H1 (cell line): Measurements from ENCODE around the gene C1S. TPM values are rescaled to one million over a fixed set of nuclear protein-coding genes. Genes with fewer than 3 reads are reported as not detected.
A peak's percentile ranks its signal among the peaks of the same experiment; 100 is the strongest.

Experiments used
- CTCF ChIA-PET: fragments of 300-600 bp; sonication (Branson Sonifier 250); formaldehyde crosslinking; loops from one replicate; lab custom pipeline; 2021; ENCODE audit not compliant: partially characterized antibody; lab: Charles Lee
- POLR2A ChIA-PET: fragments of 300-600 bp; sonication (Branson Sonifier 250); formaldehyde crosslinking; loops from one replicate; lab custom pipeline; 2021; ENCODE audit warnings: inconsistent platforms; ENCODE audit not compliant: partially characterized antibody; lab: Charles Lee
- DNase-seq, 2 experiments: peaks; one replicate each; pipeline versions ENCODE4 v3.0.0 to v3.0.0-alpha.2; 2010 to 2022; ENCODE audit warnings: low spot score in 2 of 2, low read depth in 1 of 2, mixed read lengths in 1 of 2
- FAIRE-seq: peaks from 2 replicates; lab custom pipeline; 2011; peaks lifted over from hg19 to GRCh38; lab: Jason Lieb, UNC
- H2AFZ ChIP-seq: 2 replicates; pipeline ENCODE4 v1.8.1; 2012; ENCODE audit warnings: low read length, inconsistent platforms
- H2AK5ac ChIP-seq: 2 replicates; pipeline ENCODE4 v1.6.1; 2013; ENCODE audit warnings: low read depth, low read length
- H2BK120ac ChIP-seq: replicated peaks from 2 replicates; pipeline ENCODE3; 2013; ENCODE audit warnings: low read depth, low read length, inconsistent platforms
- H2BK12ac ChIP-seq: 2 replicates; pipeline ENCODE4 v1.6.1; 2013; ENCODE audit warnings: low read depth, low read length
- H2BK15ac ChIP-seq: 2 replicates; pipeline ENCODE4 v1.6.1; 2013; ENCODE audit warnings: low read length
- H2BK20ac ChIP-seq: 2 replicates; pipeline ENCODE4 v1.6.1; 2013; ENCODE audit warnings: low read length
- H2BK5ac ChIP-seq: 2 replicates; pipeline ENCODE4 v1.6.1; 2013; ENCODE audit warnings: low read depth, low read length
- H3K14ac ChIP-seq: 2 replicates; pipeline ENCODE4 v1.6.1; 2013; ENCODE audit warnings: inconsistent platforms; ENCODE audit not compliant: insufficient read length
- H3K18ac ChIP-seq: 2 replicates; pipeline ENCODE4 v1.6.1; 2013; ENCODE audit warnings: low read length; ENCODE audit errors: extremely low read depth
- H3K23ac ChIP-seq: 2 replicates; pipeline ENCODE4 v1.6.1; 2013; ENCODE audit warnings: inconsistent platforms; ENCODE audit not compliant: insufficient read length
- H3K23me2 ChIP-seq: 2 replicates; pipeline ENCODE4 v1.6.1; 2013; ENCODE audit warnings: low read depth, low read length
- H3K27ac ChIP-seq: 2 replicates; pipeline ENCODE4 v1.6.1; 2011; ENCODE audit warnings: low read depth, low read length, inconsistent platforms
- H3K27me3 ChIP-seq, 4 experiments: replicated peaks in 1 of 4; 1 replicate in 1 of 4; 2 replicates in 3 of 4; pipeline versions ENCODE4 v1.6.1 to v1.8.1; 2011 to 2013; ENCODE audit warnings: low read length in 3 of 4, mild to moderate bottlenecking in 3 of 4, inconsistent platforms in 2 of 4, mixed read lengths in 2 of 4, moderate library complexity in 1 of 4; ENCODE audit not compliant: control insufficient read depth in 3 of 4, insufficient read depth in 3 of 4; ENCODE audit errors: extremely low read depth in 1 of 4
- H3K36me3 ChIP-seq, 4 experiments: 2 replicates each; pipeline versions ENCODE4 v1.6.1 to v1.8.1; 2011 to 2013; ENCODE audit warnings: mild to moderate bottlenecking in 4 of 4, low read length in 3 of 4, moderate library complexity in 2 of 4, control low read depth in 1 of 4, inconsistent platforms in 1 of 4; ENCODE audit not compliant: insufficient read depth in 4 of 4, control insufficient read depth in 2 of 4
- H3K4ac ChIP-seq: replicated peaks from 2 replicates; pipeline ENCODE3; 2013; ENCODE audit warnings: low read length, low read depth, mixed read lengths, inconsistent platforms; ENCODE audit not compliant: insufficient read length
- H3K4me1 ChIP-seq, 4 experiments: replicated peaks in 1 of 4; 1 replicate in 1 of 4; 2 replicates in 3 of 4; pipeline versions ENCODE4 v1.6.1 to v1.8.1; 2011 to 2013; ENCODE audit warnings: low read length in 3 of 4, inconsistent platforms in 2 of 4, mixed read lengths in 1 of 4; ENCODE audit not compliant: insufficient read depth in 4 of 4, control insufficient read depth in 3 of 4
- H3K4me2 ChIP-seq, 2 experiments: 2 replicates each; pipeline versions ENCODE4 v1.6.1 to v1.8.1; 2011 to 2013; ENCODE audit warnings: low read depth in 2 of 2, low read length in 2 of 2, control low read depth in 1 of 2, inconsistent platforms in 1 of 2, mild to moderate bottlenecking in 1 of 2; ENCODE audit not compliant: insufficient read depth in 1 of 2
- H3K4me3 ChIP-seq, 4 experiments: fragments of 200-600, 300-600 bp in 1 of 4; sonication (generic), shearing (Covaris generic), sonication (Bioruptor Twin) in 1 of 4; 2 replicates each; pipeline versions ENCODE4 v1.5.1 to v1.8.1; 2011 to 2016; ENCODE audit warnings: low read length in 4 of 4, low read depth in 3 of 4, control low read depth in 2 of 4, inconsistent platforms in 2 of 4, mild to moderate bottlenecking in 2 of 4, mixed read lengths in 1 of 4, moderate library complexity in 1 of 4; ENCODE audit not compliant: insufficient read depth in 2 of 4; ENCODE audit errors: extremely low read depth in 1 of 4
- H3K56ac ChIP-seq: replicated peaks from 2 replicates; pipeline ENCODE3; 2013; ENCODE audit warnings: low read depth, mild to moderate bottlenecking, mixed read lengths, low read length, inconsistent platforms; ENCODE audit not compliant: insufficient read length
- H3K79me1 ChIP-seq: 2 replicates; pipeline ENCODE4 v1.6.1; 2013; ENCODE audit warnings: low read depth, low read length, control low read depth
- H3K79me2 ChIP-seq, 2 experiments: 2 replicates each; pipeline versions ENCODE4 v1.6.1 to v1.8.1; 2012 to 2013; ENCODE audit warnings: low read length in 2 of 2, mild to moderate bottlenecking in 2 of 2, inconsistent platforms in 1 of 2; ENCODE audit not compliant: insufficient read depth in 2 of 2, control insufficient read depth in 1 of 2
- H3K9ac ChIP-seq, 4 experiments: replicated peaks in 1 of 4; 1 replicate in 1 of 4; 2 replicates in 3 of 4; pipeline versions ENCODE4 v1.6.1 to v1.8.1; 2011 to 2013; ENCODE audit warnings: low read depth in 3 of 4, low read length in 3 of 4, control low read depth in 2 of 4, mild to moderate bottlenecking in 2 of 4, moderate library complexity in 2 of 4, inconsistent platforms in 1 of 4; ENCODE audit errors: extremely low read depth in 1 of 4
- H3K9me3 ChIP-seq, 2 experiments: 2 replicates each; pipeline versions ENCODE4 v1.6.1 to v1.8.1; 2012 to 2013; ENCODE audit warnings: mild to moderate bottlenecking in 2 of 2, moderate library complexity in 2 of 2, control low read depth in 1 of 2, inconsistent platforms in 1 of 2, low read depth in 1 of 2, low read length in 1 of 2, mixed read lengths in 1 of 2; ENCODE audit not compliant: insufficient read depth in 2 of 2
- H4K20me1 ChIP-seq, 2 experiments: replicated peaks in 1 of 2; 2 replicates each; pipeline versions ENCODE3 to v1.8.1; 2011 to 2013; ENCODE audit warnings: inconsistent platforms in 2 of 2, low read length in 2 of 2, mild to moderate bottlenecking in 1 of 2; ENCODE audit not compliant: insufficient read depth in 2 of 2, control insufficient read depth in 1 of 2
- H4K5ac ChIP-seq: 2 replicates; pipeline ENCODE4 v1.6.1; 2013; ENCODE audit warnings: low read length, low read depth, mixed read lengths, inconsistent platforms; ENCODE audit not compliant: insufficient read length
- H4K8ac ChIP-seq: 2 replicates; pipeline ENCODE4 v1.8.0; 2013; ENCODE audit warnings: mild to moderate bottlenecking, moderate library complexity, low read length, inconsistent platforms; ENCODE audit not compliant: insufficient read depth; ENCODE audit errors: extremely low read depth
- H4K91ac ChIP-seq: replicated peaks from 2 replicates; pipeline ENCODE3; 2013; ENCODE audit warnings: low read length, mixed read lengths, inconsistent platforms; ENCODE audit not compliant: insufficient read length
- CEBPB ChIP-seq: IDR thresholded peaks from 2 replicates; pipeline ENCODE4 v1.6.1; 2012; ENCODE audit warnings: low read depth, low read length
- EZH2 ChIP-seq: fragments of 200-600 bp; sonication (generic); IDR thresholded peaks from 2 replicates; pipeline ENCODE4 v1.7.1; 2012; ENCODE audit warnings: low read depth, mild to moderate bottlenecking, moderate library complexity, low read length, inconsistent platforms; ENCODE audit not compliant: severe bottlenecking
- HDAC6 ChIP-seq: IDR thresholded peaks from one replicate; pipeline ENCODE4 v1.7.1; 2012; ENCODE audit warnings: low read depth, mild to moderate bottlenecking, inconsistent platforms, low read length, moderate library complexity
- MAX ChIP-seq: IDR thresholded peaks from 2 replicates; pipeline ENCODE4 v1.6.1; 2012; ENCODE audit warnings: inconsistent platforms
- RNF2 ChIP-seq: fragments of 200-900, 300-1000 bp; sonication (generic); IDR thresholded peaks from 2 replicates; pipeline ENCODE4 v1.7.1; 2016; ENCODE audit warnings: borderline replicate concordance, low read depth, mild to moderate bottlenecking, antibody characterized with exemption, low read length; ENCODE audit not compliant: poor library complexity, severe bottlenecking; ENCODE audit errors: missing control alignments
- TAF7 ChIP-seq: optimal IDR thresholded peaks from 2 replicates; pipeline ENCODE3; 2011; ENCODE audit warnings: low read depth, mild to moderate bottlenecking, inconsistent platforms, low read length, moderate library complexity, borderline replicate concordance
- TBP ChIP-seq: IDR thresholded peaks from 2 replicates; pipeline ENCODE4 v1.6.1; 2011; ENCODE audit warnings: low read depth, low read length, improper control_type of control experiment
- USF2 ChIP-seq: IDR thresholded peaks from 2 replicates; pipeline ENCODE4 v1.6.1; 2011; ENCODE audit warnings: low read length, improper control_type of control experiment
- WGBS, 2 experiments: shearing (Covaris generic) in 1 of 2; methylation state at CpG; one replicate each; pipeline versions ENCODE4 v1.1.6 to v1.1.7; 2013 to 2015; ENCODE audit warnings: low lambda C conversion rate in 2 of 2, mixed read lengths in 2 of 2, inconsistent platforms in 1 of 2, low coverage in 1 of 2, missing lambda C conversion rate in 1 of 2; ENCODE audit not compliant: insufficient replicate concordance in 2 of 2, insufficient coverage in 1 of 2, insufficient read length in 1 of 2; ENCODE audit errors: extremely low coverage in 1 of 2, missing lambda C conversion rate in 1 of 2; 5-methylcytosine and 5-hydroxymethylcytosine counted together
- polyA plus RNA-seq, 7 experiments: library from polyadenylated mRNA; depleted of rRNA in 3 of 7; stranded (reverse) in 5 of 7; unstranded in 2 of 7; fragments of >200 nt in 5 of 7; fragments of 200-250 nt in 2 of 7; gene quantifications; 1 replicate in 5 of 7; 2 replicates in 1 of 7; 4 replicates in 1 of 7; pipeline versions ENCODE4 v1.2.1 to v1.2.3, GENCODE V29; 2011 to 2013; ENCODE audit warnings: missing spikeins in 2 of 7, mixed read lengths in 2 of 7
- total RNA-seq: library from RNA; stranded (reverse); fragmentation: NEBNext Ultra II Directional; extraction: Animal tissue kit (Norgen Biotek cat#: 25700); gene quantifications from 2 replicates; pipeline ENCODE4 v1.2.1, GENCODE V29; 2021

C1S gene
- total and polyA plus RNA-seq, 2 of the 8 experiments (the other 6 are each of a cell fraction or from before 2014, with no cell fraction given): 4.4 to 7.3 TPM

GRCh38 chr12:7018350-7019042 lies 42.0 kb upstream of the C1S start, which contains the start of gene LPCAT3:
TSS of gene LPCAT3 (minus strand) at chr12:7018476. CDS start at chr12:7018424, 52 bp downstream.
- Histone ChIP-seq H2AFZ (peak within 1 kb of the TSS; percentile 20; the same call in 1 of the 2 replicates), H2BK120ac (no peak within 1 kb of the TSS), H3K4me2 (peak within 1 kb of the TSS; percentile 84 to 87), H2BK12ac (peak within 1 kb of the TSS; percentile 75; the same call in 1 of the 2 replicates), H3K4me3 (peak within 1 kb of the TSS; percentile 74 to 91 (median 80)), H4K8ac (peak within 1 kb of the TSS; percentile 92; the same call in 1 of the 2 replicates), H3K9ac (peak within 1 kb of the TSS; percentile 54 to 85 (median 68)), H2BK15ac (peak within 1 kb of the TSS; percentile 81; the same call in 1 of the 2 replicates), H2BK20ac (no peak within 1 kb of the TSS), H3K79me1 (peaks cover 8% of the 10 kb centered on the region; the same call in 1 of the 2 replicates), H3K4ac (peak within 1 kb of the TSS; percentile 80), H3K27ac (peak within 1 kb of the TSS; percentile 76; the same call in 1 of the 2 replicates), H2AK5ac (no peak within 1 kb of the TSS), H4K91ac (peak within 1 kb of the TSS; percentile 91), H3K79me2 (peaks cover 0 to 27% of the 10 kb centered on the region in 2 experiments; a peak in 2 of 4 replicates), H3K14ac (no peak within 1 kb of the TSS), H3K23ac (no peak within 1 kb of the TSS), H3K4me1 (peaks cover 0 to 3% (median under 1%) of the 10 kb centered on the region in 4 experiments; a peak in 2 of 7 replicates), H3K18ac (peak within 1 kb of the TSS; percentile 83), H4K20me1 (peaks cover 2 to 4% of the 10 kb centered on the region in 2 experiments), H3K23me2 (0 out of 2 replicates have a peak, but pooled peaks cover 3% of the 10 kb centered on the region), H3K56ac (peak within 1 kb of the TSS; percentile 92), H3K27me3 (no peaks in the 10 kb centered on the region), H2BK5ac (peak within 1 kb of the TSS; percentile 94), H3K36me3 (no peaks in the 10 kb centered on the region), H3K9me3 (no peaks in the 10 kb centered on the region), H4K5ac (peak within 1 kb of the TSS; percentile 77)
- FAIRE-seq (no peak), DNase-seq (peak; percentile 86 to 98)
- whole genome bisulfite sequencing, 2 experiments: 4% methylated on average over 55 of the region's 77 CpGs; no CpG with 5 or more reads in 1 of the 2 experiments
- POLR2A ChIA-PET: interaction anchor here (1.0 to 3.6 kb wide), 11 partner anchors 14 to 151 kb away, joined by 3 to 27 read pairs (median 6); partner anchors contain the start of genes C12orf57, C1RL, RNU7-1 and TPI1
- CTCF ChIA-PET: interaction anchor here (0.8 to 3.4 kb wide), 17 partner anchors 10 to 146 kb away, joined by 3 to 14 read pairs (median 4); partner anchors contain the start of genes C1R and C1RL
- no peak for TF ChIP-seq EZH2
- TF ChIP-seq USF2: no peak
- no peak for TF ChIP-seq CEBPB
- no peak for TF ChIP-seq RNF2
- peak; percentile 37 for TF ChIP-seq TAF7
- peak; percentile 13 for TF ChIP-seq MAX
- TF ChIP-seq HDAC6: no peak
- peak; percentile 80 for TF ChIP-seq TBP
